ENCODE results near the gene ATP5F1A. TPM values are rescaled to one million over a fixed set of nuclear protein-coding genes. Genes with fewer than 3 reads are reported as not detected.

ATP5F1A gene
- total RNA-seq, 1 donor from 2014 or later, result 1,743 TPM

DNA sequence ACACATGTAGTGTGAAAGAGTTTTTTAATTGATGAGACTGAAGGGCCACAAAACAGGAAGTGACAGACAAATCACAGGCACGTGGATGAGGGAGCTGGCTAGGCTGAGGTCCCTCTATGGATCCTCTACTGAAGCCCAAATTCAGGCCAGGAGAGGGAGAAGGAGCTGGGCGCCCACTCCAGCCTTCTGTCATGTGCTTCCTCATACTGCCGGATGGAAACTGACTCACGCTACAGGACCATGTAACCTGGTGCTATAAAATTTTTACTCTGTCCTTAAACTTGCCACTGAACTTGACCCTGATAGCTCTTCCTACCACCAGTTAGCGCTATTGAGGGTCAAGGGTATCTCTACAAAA is 57.4 kb downstream of the ATP5F1A start:
- intact Hi-C loops (cut with micrococcal nuclease), result no loop called here
- Histone ChIP-seq H3K9me3 (replicated peaks) (no peaks in the 10 kb centered on the region), H3K27ac (replicated peaks) (no peak overlapping the region), H3K27me3 (ENCODE audit: low read depth) (no peaks in the 10 kb centered on the region), H3K4me3 (no peak overlapping the region), H3K4me1 (no peaks in the 10 kb centered on the region), H3K36me3 (no peaks in the 10 kb centered on the region)
- no peak for TF ChIP-seq CTCF (IDR thresholded peaks at IDR 0.05; ENCODE audit: borderline replicate concordance)
- DNase-seq, result no peak

DNA sequence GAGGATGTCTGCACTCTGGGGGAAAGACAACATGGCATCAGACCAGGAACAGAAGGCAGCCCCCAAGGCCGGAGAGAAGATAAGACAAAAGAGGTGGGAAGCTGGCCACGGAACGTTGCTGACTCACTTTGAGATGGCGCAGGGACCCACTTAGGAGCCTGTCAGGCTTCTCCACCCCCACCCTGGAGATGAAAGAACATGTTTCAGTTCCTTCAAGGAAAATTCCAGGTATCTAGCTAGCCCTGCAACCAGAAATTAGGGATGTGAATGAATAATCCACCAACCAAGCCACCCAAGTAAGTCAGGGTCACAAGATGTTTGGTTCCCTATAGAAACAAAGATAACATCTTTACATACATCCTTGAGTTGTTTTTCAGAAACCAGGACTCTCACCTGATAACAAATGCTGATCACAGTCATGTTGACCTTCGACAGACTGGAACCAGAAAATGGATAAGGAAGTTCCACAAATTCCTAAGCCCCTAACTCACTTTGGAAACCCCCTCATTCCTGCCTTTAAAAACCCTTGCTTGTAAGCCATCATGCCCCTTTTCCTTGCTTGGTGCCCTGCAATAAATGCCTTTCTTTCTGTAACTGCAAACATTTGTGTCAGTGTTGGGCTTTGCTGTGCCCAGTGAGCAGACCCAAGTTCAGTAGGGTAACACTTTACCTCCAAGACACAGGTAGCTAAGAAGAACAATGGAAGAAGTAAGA is 57.9 kb downstream of the ATP5F1A start:
- Histone ChIP-seq H3K36me3 (no peaks in the 10 kb centered on the region), H3K4me3 (no peak overlapping the region), H3K9me3 (replicated peaks) (no peaks in the 10 kb centered on the region), H3K27ac (replicated peaks) (no peak overlapping the region), H3K27me3 (ENCODE audit: low read depth) (no peaks in the 10 kb centered on the region), H3K4me1 (no peaks in the 10 kb centered on the region)
- intact Hi-C loops (cut with micrococcal nuclease), result no loop called here
- no peak for DNase-seq
- no peak for TF ChIP-seq CTCF (IDR thresholded peaks at IDR 0.05; ENCODE audit: borderline replicate concordance)

- H3K36me3 ChIP-seq, result no peaks in the 10 kb centered on the region
- intact Hi-C loops (cut with micrococcal nuclease), result no loop called here
- DNase-seq, result no peak
- H3K4me3 ChIP-seq, result no peak overlapping the region
- H3K27me3 ChIP-seq (ENCODE audit: low read depth), result no peaks in the 10 kb centered on the region
- H3K4me1 ChIP-seq, result no peaks in the 10 kb centered on the region
- TF ChIP-seq CTCF (IDR thresholded peaks at IDR 0.05; ENCODE audit: borderline replicate concordance), result no peak
- H3K27ac ChIP-seq (replicated peaks), result no peak overlapping the region
- no peaks in the 10 kb centered on the region for H3K9me3 ChIP-seq (replicated peaks)
These were observed 60.4 kb downstream of the ATP5F1A start for GRCh38 chr18:46037512-46038305.

GRCh38 chr18:46035696-46036680 is 62.1 kb downstream of the ATP5F1A start:
- no peak for TF ChIP-seq CTCF (IDR thresholded peaks at IDR 0.05; ENCODE audit: borderline replicate concordance)
- H3K4me1 ChIP-seq, result no peaks in the 10 kb centered on the region
- H3K9me3 ChIP-seq (replicated peaks), result no peaks in the 10 kb centered on the region
- H3K36me3 ChIP-seq, result no peaks in the 10 kb centered on the region
- no peak overlapping the region for H3K27ac ChIP-seq (replicated peaks)
- intact Hi-C loops (cut with micrococcal nuclease), result no loop called here
- no peaks in the 10 kb centered on the region for H3K27me3 ChIP-seq (ENCODE audit: low read depth)
- H3K4me3 ChIP-seq, result no peak overlapping the region
- DNase-seq, result no peak

DNA sequence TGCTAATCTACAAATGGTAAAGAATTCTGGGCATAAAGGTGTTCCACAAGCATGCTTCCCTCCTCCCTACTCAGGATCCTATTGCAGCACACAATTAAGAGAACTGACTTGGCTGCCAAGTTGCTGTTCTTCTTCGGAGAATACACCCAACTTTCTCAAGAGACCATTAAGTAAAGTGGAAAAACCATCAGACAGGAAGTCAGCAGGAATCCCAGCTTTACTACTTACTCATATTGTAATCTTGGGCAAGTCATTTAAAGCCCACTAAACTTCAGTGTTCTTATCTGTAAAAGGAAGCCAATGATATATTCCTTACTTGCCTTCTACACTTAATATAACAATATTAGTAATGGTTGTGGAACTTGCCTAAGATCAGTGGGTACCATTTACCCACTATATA is 63.9 kb downstream of the ATP5F1A start:
- no peak overlapping the region for H3K27ac ChIP-seq (replicated peaks)
- no peak for DNase-seq
- no peaks in the 10 kb centered on the region for H3K4me1 ChIP-seq
- intact Hi-C loops (cut with micrococcal nuclease), result no loop called here
- TF ChIP-seq CTCF (IDR thresholded peaks at IDR 0.05; ENCODE audit: borderline replicate concordance), result no peak
- no peak overlapping the region for H3K4me3 ChIP-seq
- no peaks in the 10 kb centered on the region for H3K36me3 ChIP-seq
- H3K9me3 ChIP-seq (replicated peaks), result no peaks in the 10 kb centered on the region
- no peaks in the 10 kb centered on the region for H3K27me3 ChIP-seq (ENCODE audit: low read depth)
